ENCODE measurements around the gene LRP3. TPM values are rescaled to one million over a fixed set of nuclear protein-coding genes. Genes with fewer than 3 reads are reported as not detected.

Gene LRP3
- total RNA-seq, 5 donors from 2014 or later (not counting 1 experiment from before 2014, with no cell fraction given): 0.13 to 0.55 (median 0.19) TPM; not detected in 2

DNA sequence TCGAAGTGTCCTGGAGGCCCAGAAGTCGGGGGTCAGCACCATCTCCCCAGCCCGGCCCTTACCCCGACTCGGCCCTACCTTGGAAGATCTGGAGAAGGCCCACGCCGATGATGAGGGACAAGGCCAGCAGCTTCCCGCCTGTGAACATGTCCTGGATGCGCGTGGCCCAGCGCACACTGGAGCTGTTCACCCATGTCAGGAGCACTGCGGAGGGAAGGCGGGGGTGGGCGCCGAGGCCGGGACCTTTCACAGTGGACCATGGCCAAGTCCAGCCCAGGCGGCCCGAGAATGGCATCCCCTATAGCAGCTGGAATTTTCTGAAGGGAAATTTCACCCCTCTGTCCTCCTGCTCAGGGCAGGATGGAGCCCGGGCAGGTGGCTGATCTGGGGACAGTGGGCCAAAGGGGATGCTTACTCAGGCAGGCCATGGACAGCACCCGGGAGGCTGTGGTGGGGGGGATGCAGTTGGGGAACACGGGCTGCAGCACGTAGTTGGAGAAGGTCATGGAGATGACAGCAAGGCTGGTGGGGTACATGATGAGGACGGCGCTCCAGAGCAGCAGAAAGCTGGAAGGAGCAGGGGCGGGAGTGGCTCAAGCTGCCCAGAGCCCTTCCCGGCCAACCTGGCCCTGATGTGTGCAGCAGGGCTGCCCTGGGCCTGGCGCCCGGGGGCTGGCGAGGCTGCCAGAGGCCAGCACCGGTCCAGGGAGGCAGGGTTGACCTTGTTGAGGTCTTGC, 18.5 kb downstream of the LRP3 start:
- ChIA-PET POLR2A (no interaction called here), CTCF (no interaction called here)
- no peak overlapping the region for H3K4me3 Mint-ChIP-seq
- Histone ChIP-seq H3K36me3 (ENCODE audit: control insufficient read depth in 2 of 2, extremely low read depth in 1 of 2, insufficient read depth in 1 of 2, low read length in 1 of 2) (no peaks in the 10 kb centered on the region), H3K4me3 (ENCODE audit: control insufficient read depth in 1 of 2, extremely low read depth in 1 of 2, low read length in 1 of 2) (no peak overlapping the region), H3K4me1 (ENCODE audit: control insufficient read depth in 1 of 2, extremely low read depth in 1 of 2, insufficient read depth in 2 of 2, low read length in 2 of 2) (no peaks in the 10 kb centered on the region), H3K27me3 (replicated peaks in 1 of 2; ENCODE audit: control insufficient read depth in 2 of 2, extremely low read depth in 1 of 2, insufficient read depth in 2 of 2, low read length in 1 of 2) (peaks cover 0 to 11% of the 10 kb centered on the region in 2 experiments), H3K9me3 (no peaks in the 10 kb centered on the region), H3K27ac (ENCODE audit: low read length) (no peak overlapping the region)
- no peaks in the 10 kb centered on the region for H3K36me3 Mint-ChIP-seq
- 83% methylated on average over 23 of the region's 30 CpGs for WGBS (ENCODE audit: insufficient coverage)
- no peak for DNase-seq
- no peaks in the 10 kb centered on the region for H3K27me3 Mint-ChIP-seq
- H3K9me3 Mint-ChIP-seq: no peaks in the 10 kb centered on the region
- no peak for ATAC-seq (replicated peaks in 1 of 4)
- H3K27ac Mint-ChIP-seq: no peak overlapping the region
- H3K4me1 Mint-ChIP-seq: no peaks in the 10 kb centered on the region

DNA sequence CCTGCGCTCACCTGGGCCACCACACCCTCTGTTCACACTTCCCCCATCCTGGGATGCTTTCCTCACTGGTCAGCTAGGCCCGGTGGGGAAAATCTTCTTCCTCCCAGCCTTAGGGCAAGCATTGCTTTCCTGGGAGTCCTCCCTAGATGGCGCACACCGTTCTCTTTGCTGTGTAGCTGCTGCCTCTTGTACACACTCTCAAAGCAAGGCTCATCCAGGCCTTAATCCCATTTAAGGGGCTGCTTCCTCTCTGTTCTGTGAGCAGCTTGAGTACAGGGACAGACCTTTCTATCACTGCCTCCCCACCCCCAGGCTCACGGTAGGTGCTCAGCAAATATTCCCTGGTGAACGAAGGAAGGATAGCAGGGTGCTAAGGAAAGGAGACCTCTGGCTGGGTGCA, 20.5 kb downstream of the LRP3 start:
- H3K36me3 ChIP-seq (ENCODE audit: control insufficient read depth in 2 of 2, extremely low read depth in 1 of 2, insufficient read depth in 1 of 2, low read length in 1 of 2): no peaks in the 10 kb centered on the region
- no peaks in the 10 kb centered on the region for H3K9me3 ChIP-seq
- WGBS (ENCODE audit: insufficient coverage): 79% methylated on average over 4 of the region's 6 CpGs
- no peak for ATAC-seq (replicated peaks in 1 of 4)
- Mint-ChIP-seq H3K4me1 (no peaks in the 10 kb centered on the region), H3K9me3 (no peaks in the 10 kb centered on the region), H3K27ac (no peak overlapping the region), H3K4me3 (no peak overlapping the region), H3K36me3 (no peaks in the 10 kb centered on the region), H3K27me3 (peaks cover 0 to 3% of the 10 kb centered on the region in 2 donors)
- no peak for DNase-seq
- no peaks in the 10 kb centered on the region for H3K4me1 ChIP-seq (ENCODE audit: control insufficient read depth in 1 of 2, extremely low read depth in 1 of 2, insufficient read depth in 2 of 2, low read length in 2 of 2)
- POLR2A ChIA-PET: no interaction called here
- no peak overlapping the region for H3K27ac ChIP-seq (ENCODE audit: low read length)
- H3K27me3 ChIP-seq (replicated peaks in 1 of 2; ENCODE audit: control insufficient read depth in 2 of 2, extremely low read depth in 1 of 2, insufficient read depth in 2 of 2, low read length in 1 of 2): peaks cover 0 to 15% of the 10 kb centered on the region in 2 experiments
- no peak overlapping the region for H3K4me3 ChIP-seq (ENCODE audit: control insufficient read depth in 1 of 2, extremely low read depth in 1 of 2, low read length in 1 of 2)
- CTCF ChIA-PET: no interaction called here

DNA sequence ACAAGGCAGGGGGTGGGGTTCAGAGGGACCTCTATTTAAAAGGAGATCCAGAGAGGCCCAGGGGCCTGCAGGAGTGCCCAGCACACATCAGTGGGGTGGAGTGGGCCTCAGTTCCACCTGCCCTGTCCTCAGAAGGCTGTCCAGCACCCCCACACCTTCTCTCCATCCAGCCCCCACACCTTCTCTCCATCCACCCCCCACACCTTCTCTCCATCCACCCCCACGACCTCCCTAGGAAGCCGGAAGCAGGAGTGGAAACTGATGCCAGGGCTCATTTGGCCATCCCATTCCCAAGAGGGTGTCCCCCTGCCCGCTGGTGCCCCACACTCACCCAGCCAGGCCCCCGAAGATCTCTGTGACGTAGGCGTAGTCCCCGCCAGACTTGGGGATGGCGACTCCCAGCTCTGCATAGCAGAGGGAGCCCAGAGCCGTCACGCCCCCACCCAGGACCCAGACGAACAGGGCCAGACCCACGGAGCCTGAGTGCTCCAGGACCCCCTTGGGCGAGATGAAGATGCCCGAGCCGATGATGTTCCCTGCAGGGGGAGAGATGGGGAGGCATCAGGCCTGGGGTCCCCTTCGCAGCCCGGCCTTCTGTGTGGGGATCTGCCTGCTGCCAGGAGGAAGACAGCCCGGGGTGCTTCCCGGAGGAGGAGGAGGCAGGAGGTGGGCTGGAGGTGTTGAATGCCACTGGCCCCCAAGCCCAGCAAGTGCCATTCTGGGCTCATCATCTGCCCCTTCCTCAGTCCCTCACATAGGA, 21.5 kb downstream of the LRP3 start:
- POLR2A ChIA-PET: no interaction called here
- Mint-ChIP-seq H3K9me3 (no peaks in the 10 kb centered on the region), H3K27me3 (peaks cover 3 to 7% of the 10 kb centered on the region in 2 donors), H3K27ac (no peak overlapping the region), H3K4me3 (no peak overlapping the region), H3K36me3 (no peaks in the 10 kb centered on the region), H3K4me1 (no peaks in the 10 kb centered on the region)
- WGBS (ENCODE audit: insufficient coverage): 76% methylated on average over 17 of the region's 19 CpGs
- no peak for DNase-seq
- Histone ChIP-seq H3K36me3 (ENCODE audit: control insufficient read depth in 2 of 2, extremely low read depth in 1 of 2, insufficient read depth in 1 of 2, low read length in 1 of 2) (no peaks in the 10 kb centered on the region), H3K9me3 (no peaks in the 10 kb centered on the region), H3K4me3 (ENCODE audit: control insufficient read depth in 1 of 2, extremely low read depth in 1 of 2, low read length in 1 of 2) (no peak overlapping the region), H3K27ac (ENCODE audit: low read length) (no peak overlapping the region), H3K4me1 (ENCODE audit: control insufficient read depth in 1 of 2, extremely low read depth in 1 of 2, insufficient read depth in 2 of 2, low read length in 2 of 2) (no peaks in the 10 kb centered on the region), H3K27me3 (replicated peaks in 1 of 2; ENCODE audit: control insufficient read depth in 2 of 2, extremely low read depth in 1 of 2, insufficient read depth in 2 of 2, low read length in 1 of 2) (peaks cover 0 to 25% of the 10 kb centered on the region in 2 experiments)
- ATAC-seq (replicated peaks in 1 of 4): no peak
- CTCF ChIA-PET: no interaction called here

DNA sequence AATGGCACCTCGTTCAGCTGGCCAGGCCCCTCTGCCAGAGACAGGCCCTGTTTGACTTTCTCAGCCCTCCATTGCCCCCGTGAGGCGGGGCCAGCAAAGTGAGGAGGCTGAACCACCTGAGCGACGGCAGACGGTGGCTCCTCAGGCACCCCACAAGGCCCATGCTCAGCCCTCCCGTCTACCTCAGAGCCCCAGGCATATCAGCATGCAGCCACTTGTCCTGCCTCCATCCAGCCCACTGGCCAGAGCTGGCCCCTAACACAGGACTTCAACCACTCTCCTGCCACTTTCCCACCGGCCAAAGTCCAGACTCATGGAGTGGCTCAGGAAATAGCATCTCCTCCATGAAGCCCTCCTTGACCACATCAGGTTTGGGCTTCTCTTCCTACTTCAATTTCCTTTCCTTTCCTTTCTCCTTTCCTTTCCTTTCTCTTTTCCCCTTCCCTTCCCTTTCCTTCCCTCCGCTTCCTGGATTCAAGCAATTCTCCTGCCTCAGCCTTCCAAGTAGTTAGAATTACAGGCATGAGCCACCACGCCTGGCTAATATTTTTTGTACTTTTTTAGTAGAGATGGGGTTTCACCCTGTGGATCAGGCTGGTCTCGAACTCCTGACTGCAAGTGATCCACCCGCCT, 22.2 kb downstream of the LRP3 start:
- Histone ChIP-seq H3K27ac (ENCODE audit: low read length) (no peak overlapping the region), H3K27me3 (replicated peaks in 1 of 2; ENCODE audit: control insufficient read depth in 2 of 2, extremely low read depth in 1 of 2, insufficient read depth in 2 of 2, low read length in 1 of 2) (peaks cover 0 to 25% of the 10 kb centered on the region in 2 experiments), H3K9me3 (no peaks in the 10 kb centered on the region), H3K4me1 (ENCODE audit: control insufficient read depth in 1 of 2, extremely low read depth in 1 of 2, insufficient read depth in 2 of 2, low read length in 2 of 2) (no peaks in the 10 kb centered on the region), H3K36me3 (ENCODE audit: control insufficient read depth in 2 of 2, extremely low read depth in 1 of 2, insufficient read depth in 1 of 2, low read length in 1 of 2) (no peaks in the 10 kb centered on the region), H3K4me3 (ENCODE audit: control insufficient read depth in 1 of 2, extremely low read depth in 1 of 2, low read length in 1 of 2) (no peak overlapping the region)
- POLR2A ChIA-PET: no interaction called here
- peaks cover 10 to 14% of the 10 kb centered on the region in 2 donors for H3K27me3 Mint-ChIP-seq
- no peaks in the 10 kb centered on the region for H3K4me1 Mint-ChIP-seq
- WGBS (ENCODE audit: insufficient coverage): 70% methylated on average over 12 of the region's 12 CpGs
- DNase-seq (no peak), ATAC-seq (replicated peaks in 1 of 4) (no peak)
- CTCF ChIA-PET: no interaction called here
- no peak overlapping the region for H3K27ac Mint-ChIP-seq
- no peaks in the 10 kb centered on the region for H3K36me3 Mint-ChIP-seq
- no peaks in the 10 kb centered on the region for H3K9me3 Mint-ChIP-seq
- H3K4me3 Mint-ChIP-seq: no peak overlapping the region

DNA sequence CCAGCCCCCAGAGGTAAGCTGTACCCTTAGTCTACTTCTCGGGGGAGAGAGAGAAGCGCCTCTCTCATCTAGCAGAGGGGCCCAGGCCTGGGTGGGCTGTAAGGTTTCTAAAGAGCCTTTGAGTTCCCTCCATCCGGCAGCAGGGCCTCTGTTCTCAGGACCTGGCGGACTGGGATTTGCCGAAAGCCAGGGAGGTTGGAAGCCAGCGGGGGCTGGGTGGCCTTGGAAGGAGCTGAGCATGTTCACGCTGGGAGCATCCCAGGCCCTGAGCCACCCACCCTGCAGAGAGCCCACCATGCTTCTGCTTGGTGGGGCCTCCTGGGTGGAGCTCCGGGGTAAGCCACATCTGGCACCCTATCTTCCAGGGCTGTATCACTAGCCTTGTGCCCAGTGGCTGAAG, 23.8 kb downstream of the LRP3 start:
- Mint-ChIP-seq H3K9me3 (no peaks in the 10 kb centered on the region), H3K27me3 (peaks cover 15 to 23% of the 10 kb centered on the region in 2 donors), H3K27ac (no peak overlapping the region), H3K36me3 (no peaks in the 10 kb centered on the region), H3K4me1 (no peaks in the 10 kb centered on the region), H3K4me3 (no peak overlapping the region)
- Histone ChIP-seq H3K27ac (ENCODE audit: low read length) (no peak overlapping the region), H3K27me3 (replicated peaks in 1 of 2; ENCODE audit: control insufficient read depth in 2 of 2, extremely low read depth in 1 of 2, insufficient read depth in 2 of 2, low read length in 1 of 2) (peaks cover 0 to 38% of the 10 kb centered on the region in 2 experiments), H3K4me1 (ENCODE audit: control insufficient read depth in 1 of 2, extremely low read depth in 1 of 2, insufficient read depth in 2 of 2, low read length in 2 of 2) (no peaks in the 10 kb centered on the region), H3K4me3 (ENCODE audit: control insufficient read depth in 1 of 2, extremely low read depth in 1 of 2, low read length in 1 of 2) (no peak overlapping the region), H3K36me3 (ENCODE audit: control insufficient read depth in 2 of 2, extremely low read depth in 1 of 2, insufficient read depth in 1 of 2, low read length in 1 of 2) (no peaks in the 10 kb centered on the region), H3K9me3 (no peaks in the 10 kb centered on the region)
- DNase-seq (no peak), ATAC-seq (replicated peaks in 1 of 4) (no peak)
- WGBS (ENCODE audit: insufficient coverage): 96% methylated on average over 6 of the region's 8 CpGs
- POLR2A ChIA-PET: no interaction called here
- CTCF ChIA-PET: interaction anchor here in 1 of 2 donors (0.5 kb wide), 1 partner anchor 66 kb away, joined by 3 read pairs; no protein-coding TSS in a partner anchor

DNA sequence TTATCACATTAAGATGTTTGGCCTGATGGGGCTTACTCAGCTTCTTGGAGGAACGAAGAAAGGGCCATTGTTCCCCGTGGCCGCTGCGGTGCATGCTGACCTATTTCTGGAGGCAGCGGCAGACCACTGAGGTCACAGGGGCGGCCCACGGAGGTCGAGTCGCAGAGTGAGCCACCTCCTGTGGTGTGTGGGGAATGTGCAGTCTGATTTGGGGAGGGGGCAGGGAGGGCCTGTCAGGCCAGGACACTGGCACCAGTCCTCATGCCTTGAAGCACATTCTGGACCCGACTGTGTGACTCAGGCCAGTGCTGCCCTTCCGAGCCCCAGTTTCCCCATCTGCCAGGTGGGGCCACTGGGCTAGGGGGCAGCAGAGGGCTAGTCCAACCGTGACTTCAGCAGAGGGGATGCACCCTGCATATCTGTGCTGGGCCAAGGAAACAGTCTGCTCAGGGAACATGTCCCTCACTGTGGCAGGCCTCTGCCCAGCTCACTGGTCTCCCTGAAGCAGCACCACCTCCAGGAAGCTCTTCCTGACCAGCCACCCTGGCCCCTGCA, 25.2 kb downstream of the LRP3 start:
- H3K27me3 Mint-ChIP-seq: peaks cover 18 to 35% of the 10 kb centered on the region in 2 donors
- H3K27ac Mint-ChIP-seq: no peak overlapping the region
- ChIA-PET CTCF (no interaction called here), POLR2A (no interaction called here)
- no peak for ATAC-seq (replicated peaks in 1 of 4)
- H3K9me3 Mint-ChIP-seq: no peaks in the 10 kb centered on the region
- H3K4me1 Mint-ChIP-seq: no peaks in the 10 kb centered on the region
- H3K4me1 ChIP-seq (ENCODE audit: control insufficient read depth in 1 of 2, extremely low read depth in 1 of 2, insufficient read depth in 2 of 2, low read length in 2 of 2): no peaks in the 10 kb centered on the region
- H3K36me3 ChIP-seq (ENCODE audit: control insufficient read depth in 2 of 2, extremely low read depth in 1 of 2, insufficient read depth in 1 of 2, low read length in 1 of 2): no peaks in the 10 kb centered on the region
- peaks cover 2 to 51% of the 10 kb centered on the region in 2 experiments for H3K27me3 ChIP-seq (replicated peaks in 1 of 2; ENCODE audit: control insufficient read depth in 2 of 2, extremely low read depth in 1 of 2, insufficient read depth in 2 of 2, low read length in 1 of 2)
- H3K27ac ChIP-seq (ENCODE audit: low read length): no peak overlapping the region
- no peak overlapping the region for H3K4me3 ChIP-seq (ENCODE audit: control insufficient read depth in 1 of 2, extremely low read depth in 1 of 2, low read length in 1 of 2)
- no peaks in the 10 kb centered on the region for H3K9me3 ChIP-seq
- no peak for DNase-seq
- WGBS (ENCODE audit: insufficient coverage): 76% methylated on average over 7 of the region's 12 CpGs
- no peak overlapping the region for H3K4me3 Mint-ChIP-seq
- H3K36me3 Mint-ChIP-seq: no peaks in the 10 kb centered on the region

All from T-cell (primary cell).